GM23338 (cell line): Measurements from ENCODE around the gene AK9. TPM values are rescaled to one million over a fixed set of nuclear protein-coding genes. Genes with fewer than 3 reads are reported as not detected.

Experiments
- ATAC-seq: fragments of 200-7000 bp; cut with Tn5 transposase; 3 replicates; pipeline ENCODE4 v1.9.1; 2020
- DNase-seq: peaks from one replicate; pipeline ENCODE4 v3.0.0-alpha.2; 2015; ENCODE audit warnings: low spot score
- H2AFZ ChIP-seq: fragments of 200-600 bp; sonication (generic); 2 replicates; pipeline ENCODE4 v1.8.0; 2016; ENCODE audit warnings: antibody characterized with exemption, mild to moderate bottlenecking, moderate library complexity
- H3F3A ChIP-seq: fragments of 200-600 bp; sonication (generic); replicated peaks from 2 replicates; pipeline ENCODE4 v1.8.0; 2017; ENCODE audit warnings: antibody characterized with exemption, mixed run types, low read depth
- H3K27ac ChIP-seq: fragments of 200-600 bp; sonication (generic); 2 replicates; pipeline ENCODE4 v1.6.1; 2016; ENCODE audit warnings: low read depth
- H3K27me3 ChIP-seq: fragments of 200-600 bp; sonication (generic); 2 replicates; pipeline ENCODE4 v1.8.0; 2016; ENCODE audit warnings: mild to moderate bottlenecking, mixed run types, moderate library complexity; ENCODE audit not compliant: insufficient read depth
- H3K36me3 ChIP-seq: fragments of 200-600 bp; sonication (generic); 2 replicates; pipeline ENCODE4 v1.8.0; 2016; ENCODE audit warnings: mild to moderate bottlenecking; ENCODE audit not compliant: insufficient read depth
- H3K4me1 ChIP-seq: fragments of 200-600 bp; sonication (generic); 2 replicates; pipeline ENCODE4 v1.8.0; 2016; ENCODE audit warnings: mild to moderate bottlenecking, moderate library complexity; ENCODE audit not compliant: insufficient read depth
- H3K4me2 ChIP-seq: fragments of 200-600 bp; sonication (generic); 2 replicates; pipeline ENCODE4 v1.7.1; 2017; ENCODE audit warnings: mixed run types
- H3K4me3 ChIP-seq: fragments of 200-600 bp; sonication (generic); 2 replicates; pipeline ENCODE4 v1.6.1; 2016; ENCODE audit warnings: mixed run types
- H3K79me2 ChIP-seq: fragments of 200-600 bp; sonication (generic); replicated peaks from 2 replicates; pipeline ENCODE4 v1.8.0; 2017; ENCODE audit warnings: mild to moderate bottlenecking; ENCODE audit not compliant: insufficient read depth
- H3K9me2 ChIP-seq: fragments of 200-600 bp; sonication (generic); 2 replicates; pipeline ENCODE4 v1.8.0; 2017; ENCODE audit not compliant: insufficient read depth
- H4K20me1 ChIP-seq: fragments of 200-600 bp; sonication (generic); replicated peaks from 2 replicates; pipeline ENCODE4 v1.8.0; 2017; ENCODE audit warnings: mild to moderate bottlenecking; ENCODE audit not compliant: insufficient read depth
- H3K27ac Mint-ChIP-seq: 2 replicates; pipeline ENCODE4 v1.8.0; 2020; ENCODE audit warnings: inconsistent platforms, mild to moderate bottlenecking, moderate library complexity, mixed read lengths
- H3K27me3 Mint-ChIP-seq: 3 replicates; pipeline ENCODE4 v1.8.0; 2022; ENCODE audit warnings: low read depth, mild to moderate bottlenecking, moderate library complexity, mixed read lengths, inconsistent platforms; ENCODE audit not compliant: insufficient read depth, poor library complexity
- H3K36me3 Mint-ChIP-seq: 3 replicates; pipeline ENCODE4 v1.8.0; 2021; ENCODE audit warnings: low read depth, mild to moderate bottlenecking, inconsistent platforms, moderate library complexity, mixed read lengths
- H3K4me1 Mint-ChIP-seq: 3 replicates; pipeline ENCODE4 v1.8.0; 2020; ENCODE audit warnings: mild to moderate bottlenecking, inconsistent platforms, mixed read lengths
- H3K4me3 Mint-ChIP-seq: 3 replicates; pipeline ENCODE4 v1.8.0; 2021; ENCODE audit warnings: moderate library complexity, mild to moderate bottlenecking, inconsistent platforms, mixed read lengths
- H3K9me3 Mint-ChIP-seq: 3 replicates; pipeline ENCODE4 v1.8.0; 2020; ENCODE audit warnings: moderate library complexity, mild to moderate bottlenecking, inconsistent platforms, mixed read lengths
- EZH2phosphoT487 ChIP-seq: fragments of 200-600 bp; sonication (generic); IDR thresholded peaks from one replicate; pipeline ENCODE4 v1.8.1; 2018; ENCODE audit warnings: antibody characterized with exemption; ENCODE audit not compliant: unreplicated experiment
- JUNB ChIP-seq: IDR thresholded peaks from one replicate; pipeline ENCODE4 v1.6.1; 2016; ENCODE audit warnings: antibody characterized with exemption; ENCODE audit not compliant: unreplicated experiment
- POLR2AphosphoS5 ChIP-seq: IDR thresholded peaks from 2 replicates; pipeline ENCODE4 v1.6.1; 2016; ENCODE audit warnings: antibody characterized with exemption, low read depth
- ZNF114 ChIP-seq: fragments of 250-450 bp; sonication (Bioruptor Pico); IDR thresholded peaks from 2 replicates; pipeline ENCODE4 v1.5.0; 2020; ENCODE audit warnings: mild to moderate bottlenecking, moderate library complexity
- ZNF462 ChIP-seq: fragments of 250-450 bp; sonication (Bioruptor Pico); IDR thresholded peaks from 2 replicates; pipeline ENCODE4 v1.5.0; 2020; ENCODE audit warnings: mild to moderate bottlenecking, moderate library complexity
- polyA plus RNA-seq: library from polyadenylated mRNA; unstranded; fragments of >200 nt; fragmentation: Nextera tagmentation; extraction: Ambion mirVana; gene quantifications from 2 replicates; pipeline ENCODE4 v1.2.1, GENCODE V29; 2016
- total RNA-seq: library from RNA; depleted of rRNA; stranded (reverse); fragments of >200 nt; shearing (Covaris generic); gene quantifications from 2 replicates; pipeline ENCODE4 v1.2.3, GENCODE V29; 2014
- TF ChIP-seq, protein P1 (sequence below): IDR thresholded peaks from one replicate; pipeline ENCODE4 v1.6.1; 2018; ENCODE audit warnings: antibody characterized with exemption; ENCODE audit not compliant: unreplicated experiment

Gene AK9
- total and polyA plus RNA-seq, 2 experiments from 2014 or later, result 2.0 to 6.4 TPM

DNA sequence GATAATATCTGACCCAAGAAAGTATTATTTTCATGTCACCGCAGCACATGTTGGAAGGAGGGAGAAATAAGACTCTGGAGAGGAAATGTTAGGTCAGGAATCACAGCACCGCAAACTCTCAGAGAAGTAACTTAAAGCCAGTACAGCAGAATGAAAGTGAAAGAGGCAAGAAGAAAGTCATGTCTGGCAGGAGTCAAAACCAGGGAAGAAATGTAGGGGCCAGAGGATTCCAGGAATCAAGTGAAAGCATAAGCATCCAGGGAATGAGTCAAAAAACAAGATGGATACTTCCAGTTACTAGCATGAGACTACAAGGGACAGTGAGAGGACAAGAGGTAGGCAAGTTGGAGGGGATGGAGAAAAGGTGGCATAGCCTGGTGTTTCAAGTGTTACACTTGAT, 80.4 kb downstream of the AK9 start (continued):
- TF ChIP-seq ZNF462 (no peak), JUNB (no peak), EZH2phosphoT487 (no peak), ZNF114 (CRISPR knock-in tag) (no peak)
- TF ChIP-seq, protein P1, sequence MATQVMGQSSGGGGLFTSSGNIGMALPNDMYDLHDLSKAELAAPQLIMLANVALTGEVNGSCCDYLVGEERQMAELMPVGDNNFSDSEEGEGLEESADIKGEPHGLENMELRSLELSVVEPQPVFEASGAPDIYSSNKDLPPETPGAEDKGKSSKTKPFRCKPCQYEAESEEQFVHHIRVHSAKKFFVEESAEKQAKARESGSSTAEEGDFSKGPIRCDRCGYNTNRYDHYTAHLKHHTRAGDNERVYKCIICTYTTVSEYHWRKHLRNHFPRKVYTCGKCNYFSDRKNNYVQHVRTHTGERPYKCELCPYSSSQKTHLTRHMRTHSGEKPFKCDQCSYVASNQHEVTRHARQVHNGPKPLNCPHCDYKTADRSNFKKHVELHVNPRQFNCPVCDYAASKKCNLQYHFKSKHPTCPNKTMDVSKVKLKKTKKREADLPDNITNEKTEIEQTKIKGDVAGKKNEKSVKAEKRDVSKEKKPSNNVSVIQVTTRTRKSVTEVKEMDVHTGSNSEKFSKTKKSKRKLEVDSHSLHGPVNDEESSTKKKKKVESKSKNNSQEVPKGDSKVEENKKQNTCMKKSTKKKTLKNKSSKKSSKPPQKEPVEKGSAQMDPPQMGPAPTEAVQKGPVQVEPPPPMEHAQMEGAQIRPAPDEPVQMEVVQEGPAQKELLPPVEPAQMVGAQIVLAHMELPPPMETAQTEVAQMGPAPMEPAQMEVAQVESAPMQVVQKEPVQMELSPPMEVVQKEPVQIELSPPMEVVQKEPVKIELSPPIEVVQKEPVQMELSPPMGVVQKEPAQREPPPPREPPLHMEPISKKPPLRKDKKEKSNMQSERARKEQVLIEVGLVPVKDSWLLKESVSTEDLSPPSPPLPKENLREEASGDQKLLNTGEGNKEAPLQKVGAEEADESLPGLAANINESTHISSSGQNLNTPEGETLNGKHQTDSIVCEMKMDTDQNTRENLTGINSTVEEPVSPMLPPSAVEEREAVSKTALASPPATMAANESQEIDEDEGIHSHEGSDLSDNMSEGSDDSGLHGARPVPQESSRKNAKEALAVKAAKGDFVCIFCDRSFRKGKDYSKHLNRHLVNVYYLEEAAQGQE, result no peak

- no peak overlapping the region for H3K4me3 Mint-ChIP-seq
- no peak overlapping the region for H3K4me3 ChIP-seq
- no peaks in the 10 kb centered on the region for H3K4me1 ChIP-seq
- H3K27ac Mint-ChIP-seq, result no peak overlapping the region
- no peak for TF ChIP-seq POLR2AphosphoS5
- TF ChIP-seq EZH2phosphoT487, result no peak
- ATAC-seq (no peak), DNase-seq (no peak)
- H3K9me3 Mint-ChIP-seq, result no peaks in the 10 kb centered on the region; the same call in 2 of the 3 replicates
- H3K9me2 ChIP-seq, result no peaks in the 10 kb centered on the region
- H3K27me3 ChIP-seq, result no peaks in the 10 kb centered on the region
- H3K4me1 Mint-ChIP-seq, result no peaks in the 10 kb centered on the region
- no peaks in the 10 kb centered on the region for H4K20me1 ChIP-seq
- no peaks in the 10 kb centered on the region for H3F3A ChIP-seq
- no peaks in the 10 kb centered on the region; the same call in 1 of the 2 replicates for H3K36me3 ChIP-seq
- H3K27me3 Mint-ChIP-seq, result peaks cover 5% of the 10 kb centered on the region
- no peaks in the 10 kb centered on the region for H3K79me2 ChIP-seq
- H2AFZ ChIP-seq, result no peak overlapping the region
- H3K27ac ChIP-seq, result no peak overlapping the region
- H3K4me2 ChIP-seq, result no peak overlapping the region
- H3K36me3 Mint-ChIP-seq, result no peaks in the 10 kb centered on the region
Measured at GRCh38 chr6:109609737-109610136, 81.3 kb downstream of the AK9 start.
